ENCODE measurements around the gene SLC25A47. TPM values are rescaled to one million over a fixed set of nuclear protein-coding genes. Genes with fewer than 3 reads are reported as not detected.
A peak's percentile ranks its signal among the peaks of the same experiment; 100 is the strongest.

SLC25A47 gene
- total RNA-seq, 1 donor from 2014 or later: not detected

- Histone ChIP-seq H3K4me1 (no peaks in the 10 kb centered on the region), H3K9me3 (no peaks in the 10 kb centered on the region), H3K27ac (peak overlapping the region; percentile 11), H3K36me3 (peaks cover 95% of the 10 kb centered on the region), H3K4me3 (no peak overlapping the region), H3K27me3 (no peaks in the 10 kb centered on the region)
- ATAC-seq (peak; percentile 48), DNase-seq (no peak)
- intact Hi-C loops (cut with DNase I): no loop called here
- TF ChIP-seq CTCF (IDR thresholded peaks at IDR 0.05): no peak
Observed at GRCh38 chr14:100350986-100351385, 27.8 kb downstream of the SLC25A47 start.

GRCh38 chr14:100358396-100358795, 35.3 kb downstream of the SLC25A47 start:
- no peaks in the 10 kb centered on the region for H3K27me3 ChIP-seq
- no peaks in the 10 kb centered on the region for H3K9me3 ChIP-seq
- no peak for TF ChIP-seq CTCF (IDR thresholded peaks at IDR 0.05)
- ATAC-seq: no peak
- H3K4me3 ChIP-seq: no peak overlapping the region
- peaks cover 10% of the 10 kb centered on the region for H3K4me1 ChIP-seq
- intact Hi-C loops (cut with DNase I): no loop called here
- H3K27ac ChIP-seq: no peak overlapping the region
- H3K36me3 ChIP-seq: peaks cover 80% of the 10 kb centered on the region
- DNase-seq: no peak

GRCh38 chr14:100359111-100359510, 36.0 kb downstream of the SLC25A47 start:
- intact Hi-C loops (cut with DNase I): no loop called here
- H3K36me3 ChIP-seq: peaks cover 80% of the 10 kb centered on the region
- H3K4me3 ChIP-seq: no peak overlapping the region
- peak overlapping the region; percentile 18 for H3K27ac ChIP-seq
- peaks cover 10% of the 10 kb centered on the region for H3K4me1 ChIP-seq
- no peak for TF ChIP-seq CTCF (IDR thresholded peaks at IDR 0.05)
- H3K27me3 ChIP-seq: no peaks in the 10 kb centered on the region
- no peaks in the 10 kb centered on the region for H3K9me3 ChIP-seq
- DNase-seq (no peak), ATAC-seq (no peak)

- no peak for DNase-seq
- TF ChIP-seq CTCF (IDR thresholded peaks at IDR 0.05): no peak
- H3K27me3 ChIP-seq: no peaks in the 10 kb centered on the region
- no peaks in the 10 kb centered on the region for H3K9me3 ChIP-seq
- H3K27ac ChIP-seq: peak overlapping the region; percentile 13
- intact Hi-C loops (cut with DNase I): no loop called here
- no peak overlapping the region for H3K4me3 ChIP-seq
- H3K4me1 ChIP-seq: peaks cover 10% of the 10 kb centered on the region
- no peak for ATAC-seq
- H3K36me3 ChIP-seq: peaks cover 78% of the 10 kb centered on the region
Observed at GRCh38 chr14:100359881-100360280, 36.7 kb downstream of the SLC25A47 start.

- intact Hi-C loops (cut with DNase I): no loop called here
- H3K36me3 ChIP-seq: peaks cover 76% of the 10 kb centered on the region
- no peak for DNase-seq
Observed at GRCh38 chr14:100361626-100362025, 38.5 kb downstream of the SLC25A47 start.

More at GRCh38 chr14:100361626-100362025, 38.5 kb downstream of the SLC25A47 start:
- H3K4me1 ChIP-seq: peaks cover 10% of the 10 kb centered on the region
- H3K4me3 ChIP-seq: no peak overlapping the region
- no peaks in the 10 kb centered on the region for H3K27me3 ChIP-seq
- H3K9me3 ChIP-seq: no peaks in the 10 kb centered on the region
- no peak for ATAC-seq
- H3K27ac ChIP-seq: no peak overlapping the region
- no peak for TF ChIP-seq CTCF (IDR thresholded peaks at IDR 0.05)
